ENCODE measurements around the gene NDUFA8.

GRCh38 chr9:122164286-122164685, 4.7 kb upstream of the NDUFA8 start:
- TF ChIP-seq CTCF (IDR thresholded peaks at IDR 0.05) (no peak), POLR2A (IDR thresholded peaks at IDR 0.05) (no peak), EP300 (IDR thresholded peaks at IDR 0.05) (no peak)
